H9 (cell line): ENCODE measurements around the gene DEAF1. TPM values are rescaled to one million over a fixed set of nuclear protein-coding genes. Genes with fewer than 3 reads are reported as not detected.

Experiments used
- DNase-seq: peaks from one replicate; pipeline ENCODE4 v3.0.0-alpha.2; 2017
- H2AFZ ChIP-seq: one replicate; pipeline ENCODE4 v1.6.1; 2013; ENCODE audit warnings: mild to moderate bottlenecking, low read length, control low read depth, moderate library complexity
- H2AK5ac ChIP-seq: 2 replicates; pipeline ENCODE4 v1.6.1; 2013; ENCODE audit warnings: low read length, control low read depth, mixed read lengths; ENCODE audit not compliant: insufficient read length
- H2BK120ac ChIP-seq: one replicate; pipeline ENCODE4 v1.6.1; 2013; ENCODE audit warnings: low read depth, mild to moderate bottlenecking, low read length, control low read depth, inconsistent platforms; ENCODE audit not compliant: poor library complexity, severe bottlenecking
- H2BK12ac ChIP-seq: 2 replicates; pipeline ENCODE4 v1.6.1; 2013; ENCODE audit warnings: low read length, control low read depth, mixed read lengths, low read depth; ENCODE audit not compliant: insufficient read length
- H2BK15ac ChIP-seq: 2 replicates; pipeline ENCODE4 v1.6.1; 2013; ENCODE audit warnings: low read depth, low read length, control low read depth
- H2BK20ac ChIP-seq: one replicate; pipeline ENCODE4 v1.6.1; 2013; ENCODE audit warnings: low read depth, mild to moderate bottlenecking, low read length, control low read depth, inconsistent platforms; ENCODE audit not compliant: poor library complexity, severe bottlenecking
- H2BK5ac ChIP-seq: 2 replicates; pipeline ENCODE4 v1.6.1; 2013; ENCODE audit warnings: low read length, control low read depth, mixed read lengths; ENCODE audit not compliant: insufficient read length
- H3K14ac ChIP-seq: 2 replicates; pipeline ENCODE4 v1.6.1; 2013; ENCODE audit warnings: low read length, control low read depth; ENCODE audit not compliant: insufficient read depth
- H3K18ac ChIP-seq: 2 replicates; pipeline ENCODE4 v1.6.1; 2013; ENCODE audit warnings: low read depth, mild to moderate bottlenecking, mixed read lengths, low read length, control low read depth; ENCODE audit not compliant: insufficient read length
- H3K23ac ChIP-seq: 2 replicates; pipeline ENCODE4 v1.6.1; 2013; ENCODE audit warnings: low read length, control low read depth, mixed read lengths, low read depth; ENCODE audit not compliant: insufficient read length
- H3K23me2 ChIP-seq: 2 replicates; pipeline ENCODE4 v1.6.1; 2013; ENCODE audit warnings: low read depth, mild to moderate bottlenecking, mixed read lengths, low read length, control low read depth; ENCODE audit not compliant: insufficient read length, poor library complexity, severe bottlenecking
- H3K27ac ChIP-seq: 2 replicates; pipeline ENCODE4 v1.5.1; 2013; ENCODE audit warnings: low read length, control low read depth, mixed read lengths, low read depth; ENCODE audit not compliant: insufficient read length
- H3K27me3 ChIP-seq: 2 replicates; pipeline ENCODE4 v1.6.1; 2013; ENCODE audit warnings: low read length, control low read depth, inconsistent platforms; ENCODE audit not compliant: insufficient read depth
- H3K4ac ChIP-seq: 2 replicates; pipeline ENCODE4 v1.6.1; 2013; ENCODE audit warnings: low read depth, mild to moderate bottlenecking, control low read depth, inconsistent platforms, low read length, moderate library complexity
- H3K4me1 ChIP-seq: 2 replicates; pipeline ENCODE4 v1.6.1; 2013; ENCODE audit warnings: low read length, control low read depth, inconsistent platforms; ENCODE audit not compliant: insufficient read depth
- H3K4me2 ChIP-seq: 2 replicates; pipeline ENCODE4 v1.6.1; 2013; ENCODE audit warnings: low read length, control low read depth, mixed read lengths; ENCODE audit not compliant: insufficient read length, insufficient read depth
- H3K56ac ChIP-seq: 2 replicates; pipeline ENCODE4 v1.6.1; 2013; ENCODE audit warnings: low read depth, mild to moderate bottlenecking, mixed read lengths, low read length, control low read depth; ENCODE audit not compliant: insufficient read length
- H3K79me1 ChIP-seq: 2 replicates; pipeline ENCODE4 v1.6.1; 2013; ENCODE audit warnings: low read depth, mild to moderate bottlenecking, moderate library complexity, low read length, control low read depth, inconsistent platforms; ENCODE audit not compliant: insufficient read depth, poor library complexity, severe bottlenecking
- H3K79me2 ChIP-seq: 2 replicates; pipeline ENCODE4 v1.6.1; 2013; ENCODE audit warnings: low read length, control low read depth, inconsistent platforms; ENCODE audit not compliant: insufficient read depth
- H3K9ac ChIP-seq: 2 replicates; pipeline ENCODE4 v1.6.1; 2013; ENCODE audit warnings: low read length, control low read depth, mixed read lengths; ENCODE audit not compliant: insufficient read length; ENCODE audit errors: extremely low read depth
- H3K9me3 ChIP-seq: one replicate; pipeline ENCODE4 v1.6.1; 2013; ENCODE audit warnings: low read depth, low read length, inconsistent platforms; ENCODE audit not compliant: control insufficient read depth
- H3T11ph ChIP-seq: one replicate; pipeline ENCODE4 v1.6.1; 2013; ENCODE audit warnings: mild to moderate bottlenecking, low read length, control low read depth, inconsistent platforms
- H4K20me1 ChIP-seq: one replicate; pipeline ENCODE4 v1.6.1; 2013; ENCODE audit not compliant: control insufficient read depth, insufficient read length, insufficient read depth
- H4K5ac ChIP-seq: 2 replicates; pipeline ENCODE4 v1.6.1; 2013; ENCODE audit warnings: low read depth, mild to moderate bottlenecking, mixed read lengths, low read length, control low read depth; ENCODE audit not compliant: insufficient read length
- H4K8ac ChIP-seq: replicated peaks from 2 replicates; pipeline ENCODE4 v1.6.1; 2013; ENCODE audit warnings: low read length, control low read depth, mixed read lengths, low read depth; ENCODE audit not compliant: insufficient read length
- H4K91ac ChIP-seq: 2 replicates; pipeline ENCODE4 v1.6.1; 2013; ENCODE audit warnings: low read depth, mild to moderate bottlenecking, moderate library complexity, mixed read lengths, low read length, control low read depth; ENCODE audit not compliant: insufficient read length
- H3K27ac Mint-ChIP-seq, 3 experiments: 2 replicates in 2 of 3; 3 replicates in 1 of 3; pipeline ENCODE4 v1.8.0; 2020 to 2021; ENCODE audit warnings: mixed read lengths in 3 of 3, mild to moderate bottlenecking in 1 of 3, moderate library complexity in 1 of 3
- H3K27me3 Mint-ChIP-seq: 2 replicates; pipeline ENCODE4 v1.8.0; 2021; ENCODE audit warnings: low read depth, mild to moderate bottlenecking, moderate library complexity, mixed read lengths
- H3K36me3 Mint-ChIP-seq, 3 experiments: 2 replicates in 2 of 3; 3 replicates in 1 of 3; pipeline ENCODE4 v1.8.0; 2020 to 2021; ENCODE audit warnings: low read depth in 3 of 3, mixed read lengths in 3 of 3; ENCODE audit not compliant: insufficient read depth in 1 of 3
- H3K4me1 Mint-ChIP-seq, 2 experiments: 2 replicates each; pipeline ENCODE4 v1.8.0; 2020; ENCODE audit warnings: mixed read lengths in 2 of 2
- H3K4me3 Mint-ChIP-seq, 2 experiments: 2 replicates in 1 of 2; 3 replicates in 1 of 2; pipeline ENCODE4 v1.8.0; 2020 to 2021; ENCODE audit warnings: mild to moderate bottlenecking in 2 of 2, mixed read lengths in 2 of 2, moderate library complexity in 1 of 2
- H3K9me3 Mint-ChIP-seq, 2 experiments: 2 replicates in 1 of 2; 3 replicates in 1 of 2; pipeline ENCODE4 v1.8.0; 2020; ENCODE audit warnings: mild to moderate bottlenecking in 2 of 2, mixed read lengths in 2 of 2, moderate library complexity in 1 of 2
- WGBS: extraction: QIAGEN DNeasy Blood & Tissue Kit; methylation state at CpG from one replicate; pipeline ENCODE4 v1.1.7; 2013; ENCODE audit warnings: missing lambda C conversion rate, low lambda C conversion rate, mixed read lengths; ENCODE audit not compliant: insufficient read length; ENCODE audit errors: extremely low coverage; 5-methylcytosine and 5-hydroxymethylcytosine counted together
- total RNA-seq: library from RNA; stranded (reverse); gene quantifications from 2 replicates; pipeline ENCODE4 v1.2.1, GENCODE V29; 2021
- TF ChIP-seq, protein P1 (sequence below): fragments of 200-600 bp; sonication (generic); conservative IDR thresholded peaks from 3 replicates; pipeline ENCODE4 v1.8.0; 2021; ENCODE audit warnings: antibody characterized with exemption, mild to moderate bottlenecking

DEAF1 gene
- total RNA-seq, 1 experiment from 2014 or later = 67.3 TPM

DNA sequence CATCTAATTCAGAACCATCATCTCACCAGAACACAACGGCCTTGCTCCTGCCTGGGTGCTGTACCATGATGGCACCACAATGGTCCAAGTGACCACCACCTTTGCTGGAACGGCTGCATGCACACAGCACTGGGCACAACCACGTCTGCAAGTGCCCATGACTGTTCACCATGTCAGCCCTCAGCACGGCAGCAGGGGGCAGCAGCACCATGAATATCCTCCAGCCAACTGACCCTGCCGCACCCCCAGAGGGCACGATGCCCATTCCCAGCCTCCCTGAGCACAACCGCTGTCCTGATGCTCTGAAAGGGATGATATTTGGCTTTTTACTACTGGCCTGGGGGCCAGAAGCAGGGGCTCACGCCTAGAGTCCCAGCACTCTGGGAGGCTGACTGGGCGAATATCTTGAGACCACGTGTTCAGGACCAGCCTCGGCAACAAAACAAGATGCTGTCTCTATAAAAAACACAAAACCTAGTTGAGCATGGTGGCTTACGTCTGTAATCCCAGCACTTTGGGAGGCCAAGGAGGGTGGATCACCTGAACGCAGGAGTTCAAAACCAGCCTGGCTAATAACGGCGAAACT is 32.2 kb downstream of the DEAF1 start:
- Histone ChIP-seq H4K20me1 (no peaks in the 10 kb centered on the region), H2BK5ac (no peak overlapping the region)
- WGBS = no CpG with 5 or more reads among the region's 15 CpGs

More for the DNA sequence above, 32.2 kb downstream of the DEAF1 start:
- no peaks in the 10 kb centered on the region for H3K4me1 ChIP-seq
- no peak overlapping the region for H3K9ac ChIP-seq
- no peak overlapping the region for H3T11ph ChIP-seq
- H3K18ac ChIP-seq = no peak overlapping the region
- no peak overlapping the region for H3K4ac ChIP-seq
- no peak overlapping the region for H2BK120ac ChIP-seq
- no peak overlapping the region for H2AK5ac ChIP-seq
- no peaks in the 10 kb centered on the region for H3K9me3 Mint-ChIP-seq
- 0 out of 4 replicates have a peak, but pooled peaks cover 0 to 3% of the 10 kb centered on the region in 2 experiments for H3K4me1 Mint-ChIP-seq
- no peak overlapping the region for H3K4me2 ChIP-seq
- no peak overlapping the region for H3K23ac ChIP-seq
- no peaks in the 10 kb centered on the region for H3K79me1 ChIP-seq
- no peak overlapping the region for H3K4me3 Mint-ChIP-seq
- H2BK20ac ChIP-seq = no peak overlapping the region
- H3K27ac Mint-ChIP-seq = peak overlapping the region in 1 of 3 experiments; percentile 74; a peak in 1 of 7 replicates
- no peaks in the 10 kb centered on the region for H3K79me2 ChIP-seq
- TF ChIP-seq, protein P1, sequence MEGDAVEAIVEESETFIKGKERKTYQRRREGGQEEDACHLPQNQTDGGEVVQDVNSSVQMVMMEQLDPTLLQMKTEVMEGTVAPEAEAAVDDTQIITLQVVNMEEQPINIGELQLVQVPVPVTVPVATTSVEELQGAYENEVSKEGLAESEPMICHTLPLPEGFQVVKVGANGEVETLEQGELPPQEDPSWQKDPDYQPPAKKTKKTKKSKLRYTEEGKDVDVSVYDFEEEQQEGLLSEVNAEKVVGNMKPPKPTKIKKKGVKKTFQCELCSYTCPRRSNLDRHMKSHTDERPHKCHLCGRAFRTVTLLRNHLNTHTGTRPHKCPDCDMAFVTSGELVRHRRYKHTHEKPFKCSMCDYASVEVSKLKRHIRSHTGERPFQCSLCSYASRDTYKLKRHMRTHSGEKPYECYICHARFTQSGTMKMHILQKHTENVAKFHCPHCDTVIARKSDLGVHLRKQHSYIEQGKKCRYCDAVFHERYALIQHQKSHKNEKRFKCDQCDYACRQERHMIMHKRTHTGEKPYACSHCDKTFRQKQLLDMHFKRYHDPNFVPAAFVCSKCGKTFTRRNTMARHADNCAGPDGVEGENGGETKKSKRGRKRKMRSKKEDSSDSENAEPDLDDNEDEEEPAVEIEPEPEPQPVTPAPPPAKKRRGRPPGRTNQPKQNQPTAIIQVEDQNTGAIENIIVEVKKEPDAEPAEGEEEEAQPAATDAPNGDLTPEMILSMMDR = peak; percentile 80
- H2BK15ac ChIP-seq = no peak overlapping the region
- H4K5ac ChIP-seq = no peak overlapping the region
- no peak overlapping the region for H4K91ac ChIP-seq
- H4K8ac ChIP-seq = no peak overlapping the region
- no peaks in the 10 kb centered on the region for H3K27me3 ChIP-seq
- H3K27me3 Mint-ChIP-seq = no peaks in the 10 kb centered on the region
- DNase-seq = peak; percentile 76
- H3K36me3 Mint-ChIP-seq = peaks cover 17 to 57% (median 39%) of the 10 kb centered on the region in 3 experiments; a peak in 6 of 7 replicates
- no peak overlapping the region for H2AFZ ChIP-seq
- no peaks in the 10 kb centered on the region for H3K23me2 ChIP-seq
- H3K9me3 ChIP-seq = no peaks in the 10 kb centered on the region
- H2BK12ac ChIP-seq = no peak overlapping the region
- H3K27ac ChIP-seq = no peak overlapping the region
- H3K14ac ChIP-seq = no peak overlapping the region
- no peak overlapping the region for H3K56ac ChIP-seq
